Subcutaneous adipose tissue (tissue), 4 donors: ENCODE results near the gene BCL3. TPM values are rescaled to one million over a fixed set of nuclear protein-coding genes. Genes with fewer than 3 reads are reported as not detected.

Experiments used
- total RNA-seq, 4 donors: library from RNA; depleted of rRNA; stranded (reverse); fragments of >200 nt; gene quantifications; one replicate each; pipeline ENCODE4 v1.1.0, GENCODE V29; 2016
- TF ChIP-seq, protein P1 (sequence below): fragments of 450-650 bp; IDR thresholded peaks from one replicate; pipeline ENCODE4 v1.5.1; 2016; ENCODE audit warnings: low read depth, mild to moderate bottlenecking, control low read depth, antibody characterized with exemption, moderate library complexity

Gene BCL3
- total RNA-seq, 4 donors from 2014 or later: 6.3 to 13.4 (median 12.9) TPM

- TF ChIP-seq, protein P1, sequence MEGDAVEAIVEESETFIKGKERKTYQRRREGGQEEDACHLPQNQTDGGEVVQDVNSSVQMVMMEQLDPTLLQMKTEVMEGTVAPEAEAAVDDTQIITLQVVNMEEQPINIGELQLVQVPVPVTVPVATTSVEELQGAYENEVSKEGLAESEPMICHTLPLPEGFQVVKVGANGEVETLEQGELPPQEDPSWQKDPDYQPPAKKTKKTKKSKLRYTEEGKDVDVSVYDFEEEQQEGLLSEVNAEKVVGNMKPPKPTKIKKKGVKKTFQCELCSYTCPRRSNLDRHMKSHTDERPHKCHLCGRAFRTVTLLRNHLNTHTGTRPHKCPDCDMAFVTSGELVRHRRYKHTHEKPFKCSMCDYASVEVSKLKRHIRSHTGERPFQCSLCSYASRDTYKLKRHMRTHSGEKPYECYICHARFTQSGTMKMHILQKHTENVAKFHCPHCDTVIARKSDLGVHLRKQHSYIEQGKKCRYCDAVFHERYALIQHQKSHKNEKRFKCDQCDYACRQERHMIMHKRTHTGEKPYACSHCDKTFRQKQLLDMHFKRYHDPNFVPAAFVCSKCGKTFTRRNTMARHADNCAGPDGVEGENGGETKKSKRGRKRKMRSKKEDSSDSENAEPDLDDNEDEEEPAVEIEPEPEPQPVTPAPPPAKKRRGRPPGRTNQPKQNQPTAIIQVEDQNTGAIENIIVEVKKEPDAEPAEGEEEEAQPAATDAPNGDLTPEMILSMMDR: no peak
Measured at GRCh38 chr19:44753626-44753931, 5.1 kb downstream of the BCL3 start.

DNA sequence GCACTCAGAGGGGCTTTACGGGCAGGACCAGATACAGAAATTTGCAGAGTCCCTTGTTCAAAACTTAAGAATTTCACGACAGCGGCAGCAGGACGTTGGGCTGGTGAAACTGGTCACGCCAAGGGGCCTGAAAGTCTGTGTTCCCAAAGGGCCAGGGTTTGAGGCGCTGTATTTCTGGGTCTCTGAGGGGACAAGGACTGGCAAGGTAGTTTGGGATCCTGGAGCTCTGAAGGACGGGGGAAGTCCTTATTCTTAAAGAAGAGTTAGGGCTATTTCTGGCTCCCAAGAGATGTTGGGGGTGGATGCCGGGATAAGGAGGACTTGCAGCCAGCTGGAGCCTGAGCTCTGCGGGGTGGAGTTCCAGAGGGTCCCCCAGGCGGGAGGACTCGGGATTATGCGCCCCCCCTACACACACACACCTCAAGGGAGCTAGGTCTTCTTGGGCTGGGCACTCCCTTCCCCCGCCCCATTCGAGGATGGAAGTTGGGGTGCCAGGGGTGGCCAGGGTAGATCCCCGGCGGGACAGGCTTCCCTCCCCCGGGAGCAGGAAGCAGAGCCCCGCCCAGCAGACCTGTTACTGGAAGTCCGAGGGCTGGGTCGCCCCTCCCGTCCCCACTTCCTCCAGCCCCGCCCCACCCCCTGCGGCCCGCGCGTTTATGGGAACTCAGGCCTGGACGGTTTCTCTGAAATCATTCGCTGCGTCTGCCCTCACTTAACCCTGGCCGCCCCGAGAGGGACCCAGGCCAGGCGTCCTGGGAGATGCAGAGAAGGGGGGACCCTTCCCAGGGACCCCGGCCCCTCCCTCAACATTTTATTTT is 5.6 kb downstream of the BCL3 start:
- TF ChIP-seq, protein P1: no peak

GRCh38 chr19:44754750-44755080 is 6.2 kb downstream of the BCL3 start:
- TF ChIP-seq, protein P1: no peak

DNA sequence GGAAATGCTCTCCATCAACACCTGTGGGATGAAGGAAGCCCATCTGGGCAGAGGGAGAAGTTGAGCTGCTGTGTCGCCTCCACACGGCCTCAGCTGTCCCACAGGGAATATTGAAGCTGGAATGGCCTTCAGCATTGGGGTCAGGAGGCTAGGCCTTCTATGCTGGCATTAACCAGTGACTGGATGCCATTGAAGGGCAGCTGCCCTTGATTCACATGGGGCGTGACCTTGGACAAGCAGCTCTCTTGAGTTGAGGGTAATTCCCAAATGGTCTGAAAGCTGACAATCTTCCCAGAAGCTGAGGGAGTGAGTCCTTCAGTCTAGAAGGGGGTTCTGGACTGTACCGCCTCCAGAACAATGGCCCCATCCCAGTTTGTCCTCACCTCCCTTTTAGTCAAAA is 6.7 kb downstream of the BCL3 start:
- TF ChIP-seq, protein P1: no peak

DNA sequence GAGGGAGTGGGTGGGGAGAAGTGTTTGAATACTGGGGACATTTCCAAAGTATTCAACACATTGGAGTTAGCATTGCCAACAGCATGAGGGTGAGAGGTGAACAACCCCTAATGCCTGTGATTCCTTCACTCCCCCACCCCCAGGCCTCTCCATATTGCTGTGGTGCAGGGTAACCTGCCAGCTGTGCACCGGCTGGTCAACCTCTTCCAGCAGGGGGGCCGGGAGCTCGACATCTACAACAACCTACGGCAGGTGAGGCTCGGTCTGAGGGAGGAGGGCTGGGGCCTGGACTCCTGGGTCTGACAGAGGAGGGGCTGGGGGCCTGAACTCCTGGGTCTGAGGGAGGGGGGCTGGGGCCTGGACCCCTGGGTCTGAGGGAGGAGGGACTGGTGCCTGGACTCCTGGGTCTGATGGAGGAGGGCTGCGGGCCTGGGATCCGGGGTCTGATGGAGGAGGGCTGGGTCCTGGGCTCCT is 7.6 kb downstream of the BCL3 start:
- TF ChIP-seq, protein P1: no peak

- TF ChIP-seq, protein P1: no peak
Measured at GRCh38 chr19:44757057-44757734, 8.7 kb downstream of the BCL3 start.

GRCh38 chr19:44757735-44758505 is 9.4 kb downstream of the BCL3 start:
- TF ChIP-seq, protein P1: no peak
